Esophagus squamous epithelium (tissue), 5 donors: ENCODE data around the gene CTIF. TPM values are rescaled to one million over a fixed set of nuclear protein-coding genes. Genes with fewer than 3 reads are reported as not detected.
A peak's percentile ranks its signal among the peaks of the same experiment; 100 is the strongest.

ENCODE experiments used
- DNase-seq: peaks from one replicate; lab custom pipeline; 2025; lab: John Stamatoyannopoulos, UW
- H3K27ac ChIP-seq, 4 donors: fragments of 200-600 bp; sonication (generic); one replicate each; pipeline ENCODE4 v1.5.1; 2016 to 2019; ENCODE audit warnings: mild to moderate bottlenecking in 1 of 4
- H3K27me3 ChIP-seq, 4 donors: fragments of 200-600 bp; sonication (generic); 1 replicate in 3 of 4; 2 replicates in 1 of 4; pipeline versions ENCODE4 v1.5.1 to v1.6.0; 2017 to 2021; ENCODE audit warnings: antibody characterized with exemption in 1 of 4
- H3K36me3 ChIP-seq, 3 donors: fragments of 200-600 bp; sonication (generic); one replicate each; pipeline ENCODE4 v1.5.1; 2016 to 2019
- H3K4me1 ChIP-seq, 3 donors: fragments of 200-600 bp; sonication (generic); one replicate each; pipeline ENCODE4 v1.5.1; 2017 to 2019
- H3K4me3 ChIP-seq, 4 donors: fragments of 200-600 bp; sonication (generic); 1 replicate in 3 of 4; 2 replicates in 1 of 4; pipeline ENCODE4 v1.5.1; 2016 to 2019; ENCODE audit warnings: mild to moderate bottlenecking in 2 of 4, moderate library complexity in 1 of 4
- H3K9me3 ChIP-seq, 3 donors: fragments of 200-600 bp; sonication (generic); one replicate each; pipeline ENCODE4 v1.5.1; 2016 to 2019
- CTCF ChIP-seq, 6 experiments: fragments of 450-650 bp in 4 of 6; fragments of 200-600 bp in 2 of 6; sonication (generic) in 2 of 6; IDR thresholded peaks; one replicate each; pipeline ENCODE4 v1.5.1; 2016 to 2019; ENCODE audit warnings: antibody characterized with exemption in 6 of 6, mild to moderate bottlenecking in 4 of 6, moderate library complexity in 4 of 6
- POLR2A ChIP-seq, 4 donors: fragments of 450-650 bp; IDR thresholded peaks; one replicate each; pipeline ENCODE4 v1.6.1; 2017; ENCODE audit warnings: antibody characterized with exemption in 4 of 4, mild to moderate bottlenecking in 4 of 4, moderate library complexity in 3 of 4
- WGBS, 2 donors: methylation state at CpG; one replicate each; pipeline ENCODE4 v1.1.5; 2018; 5-methylcytosine and 5-hydroxymethylcytosine counted together
- intact Hi-C: fragments of 100-400 bp; cut with DNase I; formaldehyde crosslinking; loops from one replicate; pipeline ENCODE4 v1.15.0; 2022
- total RNA-seq, 4 donors: library from RNA; depleted of rRNA; stranded (reverse); fragments of >200 nt; gene quantifications; one replicate each; pipeline ENCODE4 v1.1.0, GENCODE V29; 2016
- donor health status: DM: yes; HTN: yes; CAD: no.

The CTIF gene
- total RNA-seq, 4 donors from 2014 or later: 4.7 to 24.2 (median 10.2) TPM

GRCh38 chr18:48803518-48803917 lies 264.7 kb downstream of the CTIF start:
- intact Hi-C loops: no loop called here
- Histone ChIP-seq H3K27me3 (no peaks in the 10 kb centered on the region), H3K36me3 (peaks cover 0 to 38% (median 0%) of the 10 kb centered on the region in 3 donors), H3K4me1 (peaks cover 7 to 28% (median 10%) of the 10 kb centered on the region in 3 donors), H3K9me3 (no peaks in the 10 kb centered on the region), H3K27ac (no peak overlapping the region), H3K4me3 (no peak overlapping the region)
- 90 to 100% methylated on average over 3 of the region's 3 CpGs for WGBS, 2 donors
- TF ChIP-seq POLR2A (IDR thresholded peaks at IDR 0.05) (no peak), CTCF (IDR thresholded peaks at IDR 0.05) (no peak)
- no peak for DNase-seq

GRCh38 chr18:48803951-48804855 lies 265.4 kb downstream of the CTIF start:
- Histone ChIP-seq H3K27ac (no peak overlapping the region), H3K4me3 (no peak overlapping the region), H3K4me1 (peaks cover 7 to 28% (median 10%) of the 10 kb centered on the region in 3 donors), H3K27me3 (no peaks in the 10 kb centered on the region), H3K9me3 (no peaks in the 10 kb centered on the region), H3K36me3 (peaks cover 0 to 38% (median 0%) of the 10 kb centered on the region in 3 donors)
- TF ChIP-seq CTCF (IDR thresholded peaks at IDR 0.05) (no peak), POLR2A (IDR thresholded peaks at IDR 0.05) (no peak)
- 97 to 100% methylated on average over 1 to 4 of the region's 11 CpGs for WGBS, 2 donors
- intact Hi-C loops: no loop called here
- DNase-seq: no peak

- intact Hi-C loops: no loop called here
- 87 to 94% methylated on average over 6 to 7 of the region's 11 CpGs for WGBS, 2 donors
- Histone ChIP-seq H3K27ac (no peak overlapping the region), H3K4me1 (peaks cover 7 to 28% (median 10%) of the 10 kb centered on the region in 3 donors), H3K9me3 (no peaks in the 10 kb centered on the region), H3K27me3 (no peaks in the 10 kb centered on the region), H3K36me3 (peaks cover 0 to 34% (median 0%) of the 10 kb centered on the region in 3 donors), H3K4me3 (no peak overlapping the region)
- TF ChIP-seq POLR2A (IDR thresholded peaks at IDR 0.05): no peak
- no peak for TF ChIP-seq CTCF (IDR thresholded peaks at IDR 0.05)
- no peak for DNase-seq
Measured at GRCh38 chr18:48804856-48805610, 266.2 kb downstream of the CTIF start.

GRCh38 chr18:48805826-48806535 lies 267.1 kb downstream of the CTIF start:
- intact Hi-C loops: no loop called here
- DNase-seq: no peak
- Histone ChIP-seq H3K27ac (peak overlapping the region in 3 of 4 donors; percentile 63 to 68 (median 66)), H3K36me3 (peaks cover 0 to 24% (median 0%) of the 10 kb centered on the region in 3 donors), H3K4me3 (no peak overlapping the region), H3K27me3 (no peaks in the 10 kb centered on the region), H3K9me3 (no peaks in the 10 kb centered on the region), H3K4me1 (peaks cover 7 to 28% (median 9%) of the 10 kb centered on the region in 3 donors)
- no peak for TF ChIP-seq POLR2A (IDR thresholded peaks at IDR 0.05)
- no peak for TF ChIP-seq CTCF (IDR thresholded peaks at IDR 0.05)
- 91% methylated on average over 10 of the region's 10 CpGs for WGBS, 2 donors
